Astrocyte (in vitro differentiated cells and primary cell): ENCODE measurements around the gene SLC10A6. TPM values are rescaled to one million over a fixed set of nuclear protein-coding genes. Genes with fewer than 3 reads are reported as not detected.

Experiments used
- DNase-seq: peaks from one replicate; pipeline ENCODE4 v3.0.0-alpha.2; 2010; ENCODE audit warnings: low read depth
- FAIRE-seq: peaks from 2 replicates; lab custom pipeline; 2011; peaks lifted over from hg19 to GRCh38; lab: Jason Lieb, UNC
- H2AFZ ChIP-seq: 2 replicates; pipeline ENCODE4 v1.6.0; 2012; ENCODE audit warnings: low read depth, low read length, inconsistent platforms
- H3K27ac ChIP-seq: 2 replicates; pipeline ENCODE4 v1.5.1; 2011; ENCODE audit warnings: low read depth, low read length, inconsistent platforms
- H3K27me3 ChIP-seq: 2 replicates; pipeline ENCODE4 v1.6.0; 2011; ENCODE audit warnings: low read length, inconsistent platforms; ENCODE audit not compliant: insufficient read depth
- H3K36me3 ChIP-seq: 2 replicates; pipeline ENCODE4 v1.5.1; 2011; ENCODE audit warnings: low read length, inconsistent platforms; ENCODE audit not compliant: insufficient read depth
- H3K4me1 ChIP-seq: 2 replicates; pipeline ENCODE4 v1.5.1; 2011; ENCODE audit warnings: low read length, inconsistent platforms; ENCODE audit not compliant: insufficient read depth
- H3K4me2 ChIP-seq: 2 replicates; pipeline ENCODE4 v1.6.0; 2012; ENCODE audit warnings: low read length, inconsistent platforms
- H3K4me3 ChIP-seq: 2 replicates; pipeline ENCODE4 v1.5.1; 2011; ENCODE audit warnings: low read depth, mild to moderate bottlenecking, low read length, inconsistent platforms; ENCODE audit not compliant: insufficient read depth
- H3K79me2 ChIP-seq: 2 replicates; pipeline ENCODE4 v1.6.0; 2012; ENCODE audit warnings: mild to moderate bottlenecking, low read length, inconsistent platforms; ENCODE audit not compliant: insufficient read depth
- H3K9ac ChIP-seq: 2 replicates; pipeline ENCODE4 v1.6.0; 2012; ENCODE audit warnings: mild to moderate bottlenecking, low read length, inconsistent platforms
- H3K9me3 ChIP-seq: 2 replicates; pipeline ENCODE4 v1.5.1; 2012; ENCODE audit warnings: low read depth, mild to moderate bottlenecking, low read length, inconsistent platforms; ENCODE audit not compliant: insufficient read depth
- H4K20me1 ChIP-seq: 2 replicates; pipeline ENCODE4 v1.6.0; 2012; ENCODE audit warnings: low read length, inconsistent platforms; ENCODE audit not compliant: insufficient read depth
- H3K27ac Mint-ChIP-seq: one replicate; pipeline ENCODE4 v1.8.0; 2021; ENCODE audit warnings: mild to moderate bottlenecking, mixed read lengths; ENCODE audit not compliant: unreplicated experiment
- H3K27me3 Mint-ChIP-seq: one replicate; pipeline ENCODE4 v1.8.0; 2021; ENCODE audit warnings: low read depth, mixed read lengths; ENCODE audit not compliant: unreplicated experiment
- H3K36me3 Mint-ChIP-seq: one replicate; pipeline ENCODE4 v1.8.0; 2021; ENCODE audit warnings: low read depth, mixed read lengths; ENCODE audit not compliant: unreplicated experiment
- H3K4me1 Mint-ChIP-seq: one replicate; pipeline ENCODE4 v1.8.0; 2021; ENCODE audit warnings: low read depth, mixed read lengths; ENCODE audit not compliant: unreplicated experiment
- H3K4me3 Mint-ChIP-seq: one replicate; pipeline ENCODE4 v1.8.0; 2021; ENCODE audit warnings: mild to moderate bottlenecking, moderate library complexity, mixed read lengths; ENCODE audit not compliant: unreplicated experiment
- H3K9me3 Mint-ChIP-seq: one replicate; pipeline ENCODE4 v1.8.0; 2021; ENCODE audit warnings: mild to moderate bottlenecking, mixed read lengths; ENCODE audit not compliant: unreplicated experiment
- EZH2 ChIP-seq: IDR thresholded peaks from 2 replicates; pipeline ENCODE4 v1.6.1; 2012; ENCODE audit warnings: mild to moderate bottlenecking, low read length, inconsistent platforms; ENCODE audit not compliant: insufficient read depth
- total RNA-seq: library from RNA; stranded (reverse); gene quantifications from 2 replicates; pipeline ENCODE4 v1.2.1, GENCODE V29; 2021
- TF ChIP-seq, protein P1 (sequence below): IDR thresholded peaks from 2 replicates; pipeline ENCODE4 v1.5.1; 2011; ENCODE audit warnings: low read depth, mild to moderate bottlenecking, inconsistent platforms, low read length, moderate library complexity; ENCODE audit not compliant: insufficient read depth

SLC10A6 gene
- total RNA-seq, 1 donor from 2014 or later: not detected

DNA sequence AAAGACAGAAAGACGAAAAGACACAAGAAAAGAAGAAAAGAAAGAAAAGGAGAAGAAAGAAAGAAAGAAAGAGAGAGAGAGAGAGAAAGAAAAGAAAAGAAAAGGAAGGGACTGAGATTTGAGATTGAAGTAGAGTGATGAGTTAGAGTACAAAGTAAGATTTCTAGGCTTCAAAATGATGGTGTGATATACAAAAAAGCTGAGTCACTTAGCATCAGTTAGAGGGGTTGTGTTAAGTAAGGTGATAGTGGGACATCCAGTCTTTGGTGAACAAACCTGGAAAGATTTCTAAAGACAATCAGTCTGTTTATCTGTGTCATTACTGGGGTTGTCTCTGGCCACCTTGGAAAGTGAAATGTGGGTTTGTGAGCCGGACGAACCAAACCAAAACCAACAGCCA is 13.5 kb downstream of the SLC10A6 start:
- Mint-ChIP-seq H3K27ac (no peak overlapping the region), H3K36me3 (no peaks in the 10 kb centered on the region), H3K4me3 (no peak overlapping the region), H3K9me3 (no peaks in the 10 kb centered on the region), H3K4me1 (peaks cover 14% of the 10 kb centered on the region), H3K27me3 (peaks cover 4% of the 10 kb centered on the region)
- no peak for DNase-seq
- Histone ChIP-seq H3K9me3 (no peaks in the 10 kb centered on the region), H3K4me3 (no peak overlapping the region), H3K9ac (no peak overlapping the region), H3K27ac (no peak overlapping the region), H3K36me3 (no peaks in the 10 kb centered on the region), H3K4me1 (peaks cover 11% of the 10 kb centered on the region), H4K20me1 (no peaks in the 10 kb centered on the region), H3K79me2 (no peaks in the 10 kb centered on the region), H2AFZ (no peak overlapping the region), H3K4me2 (no peak overlapping the region), H3K27me3 (no peaks in the 10 kb centered on the region)
- TF ChIP-seq, protein P1, sequence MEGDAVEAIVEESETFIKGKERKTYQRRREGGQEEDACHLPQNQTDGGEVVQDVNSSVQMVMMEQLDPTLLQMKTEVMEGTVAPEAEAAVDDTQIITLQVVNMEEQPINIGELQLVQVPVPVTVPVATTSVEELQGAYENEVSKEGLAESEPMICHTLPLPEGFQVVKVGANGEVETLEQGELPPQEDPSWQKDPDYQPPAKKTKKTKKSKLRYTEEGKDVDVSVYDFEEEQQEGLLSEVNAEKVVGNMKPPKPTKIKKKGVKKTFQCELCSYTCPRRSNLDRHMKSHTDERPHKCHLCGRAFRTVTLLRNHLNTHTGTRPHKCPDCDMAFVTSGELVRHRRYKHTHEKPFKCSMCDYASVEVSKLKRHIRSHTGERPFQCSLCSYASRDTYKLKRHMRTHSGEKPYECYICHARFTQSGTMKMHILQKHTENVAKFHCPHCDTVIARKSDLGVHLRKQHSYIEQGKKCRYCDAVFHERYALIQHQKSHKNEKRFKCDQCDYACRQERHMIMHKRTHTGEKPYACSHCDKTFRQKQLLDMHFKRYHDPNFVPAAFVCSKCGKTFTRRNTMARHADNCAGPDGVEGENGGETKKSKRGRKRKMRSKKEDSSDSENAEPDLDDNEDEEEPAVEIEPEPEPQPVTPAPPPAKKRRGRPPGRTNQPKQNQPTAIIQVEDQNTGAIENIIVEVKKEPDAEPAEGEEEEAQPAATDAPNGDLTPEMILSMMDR: no peak
- TF ChIP-seq EZH2: no peak
- FAIRE-seq: no peak

DNA sequence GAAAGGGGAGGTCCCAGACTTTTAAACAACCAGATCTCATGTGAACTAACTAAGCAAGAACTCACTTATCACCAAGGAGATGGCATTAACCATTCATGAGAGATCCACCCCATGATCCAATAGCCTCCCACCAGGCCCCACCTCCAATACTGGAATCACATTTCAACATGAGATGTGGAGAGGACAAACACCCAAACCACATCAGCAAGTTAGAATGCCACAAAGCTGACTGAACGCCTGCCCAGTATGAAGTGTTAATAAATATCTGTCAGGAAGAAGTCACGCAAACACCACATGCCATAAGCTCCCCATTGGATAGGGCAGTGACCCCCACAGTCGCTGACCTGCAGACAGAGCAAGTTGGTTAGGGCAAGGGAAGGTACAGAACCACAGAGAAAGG is 14.3 kb downstream of the SLC10A6 start:
- Histone ChIP-seq H3K36me3 (no peaks in the 10 kb centered on the region), H3K4me2 (no peak overlapping the region), H3K27me3 (no peaks in the 10 kb centered on the region), H3K4me1 (peaks cover 11% of the 10 kb centered on the region), H3K79me2 (no peaks in the 10 kb centered on the region), H3K4me3 (no peak overlapping the region), H3K9me3 (no peaks in the 10 kb centered on the region), H3K9ac (no peak overlapping the region), H3K27ac (no peak overlapping the region), H4K20me1 (no peaks in the 10 kb centered on the region), H2AFZ (no peak overlapping the region)
- H3K4me1 Mint-ChIP-seq: peaks cover 14% of the 10 kb centered on the region
- no peak overlapping the region for H3K27ac Mint-ChIP-seq
- DNase-seq: peak; percentile 86
- TF ChIP-seq, protein P1: no peak
- no peak for TF ChIP-seq EZH2
- peaks cover under 1% of the 10 kb centered on the region for H3K9me3 Mint-ChIP-seq
- no peak for FAIRE-seq
- H3K36me3 Mint-ChIP-seq: no peaks in the 10 kb centered on the region
- H3K27me3 Mint-ChIP-seq: peaks cover 4% of the 10 kb centered on the region
- H3K4me3 Mint-ChIP-seq: no peak overlapping the region

DNA sequence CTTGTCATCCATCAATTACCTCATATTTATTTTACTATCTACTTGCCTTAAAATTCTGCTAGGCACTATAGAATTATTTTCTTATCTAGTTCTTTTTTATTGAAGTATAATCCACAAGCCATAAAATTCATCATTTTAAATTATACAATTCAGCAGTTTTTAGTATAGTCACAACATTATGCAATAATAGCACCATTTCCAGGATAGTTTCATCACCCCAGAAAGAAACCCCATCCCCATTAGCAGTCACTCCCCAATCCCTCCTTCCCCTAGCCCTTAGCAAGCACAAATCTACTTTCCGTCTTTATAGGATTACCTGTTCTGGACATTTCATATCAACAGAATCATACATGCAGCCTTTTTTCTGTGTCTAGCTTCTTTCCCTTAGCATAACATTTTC is 15.6 kb downstream of the SLC10A6 start:
- TF ChIP-seq EZH2: no peak
- TF ChIP-seq, protein P1: no peak
- H3K27me3 Mint-ChIP-seq: peaks cover 4% of the 10 kb centered on the region
- H4K20me1 ChIP-seq: no peaks in the 10 kb centered on the region
- no peak overlapping the region for H2AFZ ChIP-seq
- H3K27ac ChIP-seq: no peak overlapping the region
- DNase-seq (no peak), FAIRE-seq (no peak)
- H3K4me1 Mint-ChIP-seq: peaks cover 14% of the 10 kb centered on the region
- no peak overlapping the region for H3K27ac Mint-ChIP-seq
- H3K9me3 ChIP-seq: no peaks in the 10 kb centered on the region
- H3K36me3 Mint-ChIP-seq: no peaks in the 10 kb centered on the region
- H3K36me3 ChIP-seq: no peaks in the 10 kb centered on the region
- H3K9ac ChIP-seq: no peak overlapping the region
- H3K27me3 ChIP-seq: no peaks in the 10 kb centered on the region
- no peak overlapping the region for H3K4me2 ChIP-seq
- no peaks in the 10 kb centered on the region for H3K79me2 ChIP-seq
- peaks cover 4% of the 10 kb centered on the region for H3K9me3 Mint-ChIP-seq
- H3K4me1 ChIP-seq: peaks cover 11% of the 10 kb centered on the region
- H3K4me3 Mint-ChIP-seq: no peak overlapping the region
- no peak overlapping the region for H3K4me3 ChIP-seq
